Adrenal gland (tissue), 12 donors: ENCODE measurements around the gene PSTPIP1. TPM values are rescaled to one million over a fixed set of nuclear protein-coding genes. Genes with fewer than 3 reads are reported as not detected.

Experiments
- DNase-seq, 7 donors: peaks; one replicate each; pipeline ENCODE4 v3.0.0-alpha.2; 2019 to 2020
- H3K27ac ChIP-seq, 5 donors: fragments of 200-600 bp; sonication (generic) in 4 of 5; 1 replicate in 3 of 5; 2 replicates in 2 of 5; pipeline versions ENCODE4 v1.5.1 to v1.8.0; 2016 to 2020; ENCODE audit warnings: mild to moderate bottlenecking in 1 of 5
- H3K27me3 ChIP-seq: fragments of 200-600 bp; 2 replicates; pipeline ENCODE4 v1.8.0; 2021
- H3K36me3 ChIP-seq, 2 donors: fragments of 200-600 bp; replicated peaks in 1 of 2; 1 replicate in 1 of 2; 2 replicates in 1 of 2; pipeline versions ENCODE4 v1.5.1 to v1.8.0; 2018 to 2022
- H3K4me1 ChIP-seq, 2 donors: fragments of 200-600 bp; replicated peaks in 1 of 2; 1 replicate in 1 of 2; 2 replicates in 1 of 2; pipeline versions ENCODE4 v1.5.1 to v1.8.0; 2018 to 2021
- H3K4me3 ChIP-seq, 4 donors: fragments of 200-600 bp; sonication (generic) in 3 of 4; one replicate each; pipeline ENCODE4 v1.5.1; 2016 to 2018
- H3K9me3 ChIP-seq, 3 donors: fragments of 200-600 bp; sonication (generic) in 1 of 3; replicated peaks in 1 of 3; 1 replicate in 2 of 3; 2 replicates in 1 of 3; pipeline versions ENCODE4 v1.5.1 to v1.8.0; 2016 to 2021
- POLR2A ChIP-seq, 2 donors: fragments of 450-650 bp; IDR thresholded peaks; one replicate each; pipeline ENCODE4 v1.6.1; 2017; ENCODE audit warnings: antibody characterized with exemption in 2 of 2, mild to moderate bottlenecking in 2 of 2, moderate library complexity in 1 of 2
- WGBS, 4 donors: extraction: QIAGEN DNeasy Blood & Tissue Kit in 2 of 4; methylation state at CpG; one replicate each; pipeline versions ENCODE4 v1.1.5 to v1.1.7; 2013 to 2017; 5-methylcytosine and 5-hydroxymethylcytosine counted together
- intact Hi-C, 2 donors: fragments of 100-400 bp; cut with DNase I; formaldehyde crosslinking; loops; one replicate each; pipeline versions ENCODE4 v1.14.1 to v1.15.0; 2022 to 2023
- polyA plus RNA-seq, 3 donors: library from polyadenylated mRNA; stranded (reverse); fragments of 200-250 nt in 2 of 3; fragments of 350-450 nt in 1 of 3; fragmentation: Illumina TruSeq in 1 of 3; extraction: RNeasy Lipid Tissue Mini Kit (QIAGEN cat#74804) in 1 of 3; gene quantifications; one replicate each; pipeline ENCODE4 v1.2.3, GENCODE V29; 2013 to 2014
- total RNA-seq, 9 donors: library from RNA; depleted of rRNA in 4 of 9; stranded (reverse); fragments of >200 nt in 4 of 9; fragments of 120-200 nt in 1 of 9; fragmentation: NEBNext Ultra II Directional in 1 of 9; extraction: Animal tissue kit (Norgen Biotek cat#: 25700) in 1 of 9; gene quantifications; one replicate each; pipeline versions ENCODE4 v1.1.0 to v1.2.4, GENCODE V29; 2013 to 2023
- TF ChIP-seq, protein P1 (sequence below), 6 experiments: fragments of 450-650 bp in 4 of 6; fragments of 200-600 bp in 2 of 6; sonication (generic) in 1 of 6; IDR thresholded peaks; 1 replicate in 5 of 6; 2 replicates in 1 of 6; pipeline versions ENCODE4 v1.5.1 to v1.8.0; 2016 to 2021; ENCODE audit warnings: antibody characterized with exemption in 6 of 6, mild to moderate bottlenecking in 2 of 6, moderate library complexity in 1 of 6
- donor health status: healthy with polysubstance abuse.
- donor health status: Bipolar disorder and iron deficiency.
- donor health status: DM: yes; HTN: yes; CAD: no.
- donor health status: DM: no; HTN: no; CAD: no.
- donor health status: DM: no; HTN: no; CAD: no.
- donor health status: DM: yes; HTN: yes; CAD: no.

PSTPIP1 gene
- total and polyA plus RNA-seq, 12 donors, result 1.4 to 31.5 (median 11.5) TPM

DNA sequence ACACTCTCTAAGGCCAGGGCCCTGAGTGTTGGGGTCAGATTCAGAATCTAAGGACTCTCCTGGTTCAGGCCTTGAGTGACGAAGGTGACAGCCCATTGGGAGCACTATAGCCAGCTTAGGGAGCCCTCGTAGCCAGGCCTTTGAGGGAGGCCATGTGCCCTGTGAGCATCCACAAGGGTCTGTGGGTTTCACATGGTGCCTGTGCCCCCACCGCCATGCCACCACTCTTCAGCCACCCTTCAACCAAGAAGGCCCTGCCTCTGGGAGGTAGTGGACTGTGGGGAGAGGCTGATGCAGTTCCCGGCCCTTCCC is 38.4 kb downstream of the PSTPIP1 start:
- peaks cover 0 to 3% of the 10 kb centered on the region in 2 donors for H3K4me1 ChIP-seq
- DNase-seq, result peak in 2 of 7 donors; percentile 19 to 44
- no peak overlapping the region for H3K4me3 ChIP-seq
- intact Hi-C loops, result loop anchor here in 1 of 2 donors (5.0 to 10.0 kb wide), 3 partner anchors 39 to 461 kb away; partner anchors contain the start of gene TSPAN3
- H3K36me3 ChIP-seq, result no peaks in the 10 kb centered on the region
- no peaks in the 10 kb centered on the region for H3K9me3 ChIP-seq
- TF ChIP-seq, protein P1, sequence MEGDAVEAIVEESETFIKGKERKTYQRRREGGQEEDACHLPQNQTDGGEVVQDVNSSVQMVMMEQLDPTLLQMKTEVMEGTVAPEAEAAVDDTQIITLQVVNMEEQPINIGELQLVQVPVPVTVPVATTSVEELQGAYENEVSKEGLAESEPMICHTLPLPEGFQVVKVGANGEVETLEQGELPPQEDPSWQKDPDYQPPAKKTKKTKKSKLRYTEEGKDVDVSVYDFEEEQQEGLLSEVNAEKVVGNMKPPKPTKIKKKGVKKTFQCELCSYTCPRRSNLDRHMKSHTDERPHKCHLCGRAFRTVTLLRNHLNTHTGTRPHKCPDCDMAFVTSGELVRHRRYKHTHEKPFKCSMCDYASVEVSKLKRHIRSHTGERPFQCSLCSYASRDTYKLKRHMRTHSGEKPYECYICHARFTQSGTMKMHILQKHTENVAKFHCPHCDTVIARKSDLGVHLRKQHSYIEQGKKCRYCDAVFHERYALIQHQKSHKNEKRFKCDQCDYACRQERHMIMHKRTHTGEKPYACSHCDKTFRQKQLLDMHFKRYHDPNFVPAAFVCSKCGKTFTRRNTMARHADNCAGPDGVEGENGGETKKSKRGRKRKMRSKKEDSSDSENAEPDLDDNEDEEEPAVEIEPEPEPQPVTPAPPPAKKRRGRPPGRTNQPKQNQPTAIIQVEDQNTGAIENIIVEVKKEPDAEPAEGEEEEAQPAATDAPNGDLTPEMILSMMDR (IDR thresholded peaks at IDR 0.05), result no peak
- TF ChIP-seq POLR2A (IDR thresholded peaks at IDR 0.05), result no peak
- no peak overlapping the region for H3K27ac ChIP-seq
- H3K27me3 ChIP-seq, result no peaks in the 10 kb centered on the region
- WGBS, 4 donors, result 90 to 100% (median 95%) methylated on average over 1 to 4 of the region's 4 CpGs

DNA sequence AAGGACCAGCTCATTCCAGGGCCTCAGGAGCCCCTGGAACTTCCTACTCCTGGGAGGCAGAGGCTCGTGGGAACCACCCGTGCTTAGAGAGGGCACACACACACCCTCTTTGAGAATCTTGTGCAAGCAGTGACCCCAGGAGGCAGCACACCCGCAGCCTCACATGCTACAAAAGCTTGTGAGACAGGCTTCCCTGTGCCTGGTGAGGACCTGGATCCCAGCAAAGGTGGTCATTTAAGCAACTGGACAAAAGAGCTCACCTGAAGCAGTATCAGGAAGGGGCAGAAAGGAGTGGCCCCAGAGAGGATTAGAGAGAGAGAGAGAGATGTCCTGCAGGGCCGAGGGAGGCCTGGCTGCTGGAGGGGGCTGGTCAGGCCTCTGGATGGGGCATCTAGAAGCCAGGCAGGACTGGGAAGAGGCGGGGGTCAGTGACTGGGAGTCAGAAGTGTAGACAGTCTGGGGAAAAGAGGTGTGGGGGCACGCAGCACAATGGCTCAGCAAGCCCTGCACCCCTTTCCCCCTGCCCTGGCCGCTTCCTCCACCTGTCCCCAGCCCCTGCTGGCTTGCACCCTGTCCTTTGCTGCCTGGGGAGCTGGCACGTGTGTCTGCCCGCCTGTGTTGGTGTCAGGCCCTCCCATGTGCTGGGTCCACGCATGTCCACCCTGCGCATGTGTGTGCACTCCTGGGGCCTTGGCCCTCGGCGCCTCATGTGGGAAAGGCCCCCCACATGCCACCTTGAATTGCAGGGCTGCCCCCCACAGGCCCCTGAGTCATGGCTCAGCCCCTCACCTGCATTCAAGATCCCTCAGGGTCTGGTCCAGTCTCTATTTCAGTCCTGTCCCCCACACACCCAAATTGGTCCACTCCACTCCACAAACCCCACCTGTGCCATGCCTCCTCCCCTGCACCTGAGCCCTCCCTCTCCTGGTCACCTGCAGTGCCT is 39.1 kb downstream of the PSTPIP1 start:
- H3K36me3 ChIP-seq, result no peaks in the 10 kb centered on the region
- intact Hi-C loops, result loop anchor here in 1 of 2 donors (5.0 to 10.0 kb wide), 3 partner anchors 38 to 461 kb away; partner anchors contain the start of gene TSPAN3
- TF ChIP-seq POLR2A (IDR thresholded peaks at IDR 0.05), result no peak
- TF ChIP-seq, protein P1 (IDR thresholded peaks at IDR 0.05), result no peak
- DNase-seq, result peak in 4 of 7 donors; percentile 5 to 49 (median 12)
- H3K27ac ChIP-seq, result no peak overlapping the region
- H3K4me1 ChIP-seq, result no peaks in the 10 kb centered on the region
- H3K27me3 ChIP-seq, result no peaks in the 10 kb centered on the region
- no peak overlapping the region for H3K4me3 ChIP-seq
- H3K9me3 ChIP-seq, result no peaks in the 10 kb centered on the region
- 66 to 91% (median 84%) methylated on average over 5 to 13 of the region's 13 CpGs for WGBS, 4 donors

DNA sequence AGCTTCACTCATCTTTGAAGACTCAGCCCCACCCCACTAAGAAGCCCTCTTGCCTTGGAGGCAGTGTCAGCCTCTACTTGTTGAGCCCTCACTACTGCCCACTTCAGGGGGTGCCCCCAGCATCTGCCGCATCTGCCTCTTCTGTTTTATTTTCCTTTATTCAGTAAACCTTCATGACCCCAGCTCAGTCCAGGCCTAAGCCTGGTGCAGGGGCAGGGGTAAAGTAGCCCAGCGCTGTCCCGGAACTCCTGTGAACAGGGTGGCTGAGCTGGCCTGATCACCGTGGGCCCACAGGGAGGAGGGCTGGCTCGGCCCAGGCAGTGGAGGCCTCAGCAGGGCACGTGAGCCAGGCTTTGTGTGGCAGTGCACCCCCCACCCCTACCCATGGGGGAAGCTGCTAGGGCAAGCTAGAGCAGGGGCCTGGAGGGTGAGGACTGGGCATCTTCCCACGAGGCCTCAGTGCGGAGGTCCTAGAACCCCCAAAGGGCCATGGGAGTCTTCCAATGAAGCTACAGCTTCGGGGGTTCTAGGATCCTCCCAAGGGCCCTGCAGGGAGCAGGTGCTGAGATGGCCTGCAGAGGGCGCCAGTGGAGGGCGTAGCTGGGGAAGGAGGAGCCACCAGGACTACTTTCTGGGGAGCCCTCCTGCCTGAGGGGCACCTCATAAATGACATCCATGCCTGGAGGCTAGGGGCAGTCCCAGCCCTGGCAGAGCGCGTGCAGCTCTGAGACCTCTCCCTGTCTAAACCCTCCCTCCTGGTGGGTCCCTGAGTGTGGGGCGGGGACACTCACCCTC is 40.0 kb downstream of the PSTPIP1 start:
- H3K36me3 ChIP-seq, result no peaks in the 10 kb centered on the region
- no peaks in the 10 kb centered on the region for H3K27me3 ChIP-seq
- TF ChIP-seq, protein P1 (IDR thresholded peaks at IDR 0.05), result peak; percentile 25 to 60 (median 46)
- no peak for TF ChIP-seq POLR2A (IDR thresholded peaks at IDR 0.05)
- H3K4me1 ChIP-seq, result no peaks in the 10 kb centered on the region
- H3K9me3 ChIP-seq, result no peaks in the 10 kb centered on the region
- no peak overlapping the region for H3K4me3 ChIP-seq
- intact Hi-C loops, result loop anchor here in 1 of 2 donors (5.0 to 10.0 kb wide), 3 partner anchors 37 to 460 kb away; partner anchors contain the start of gene TSPAN3
- DNase-seq, result peak in 6 of 7 donors; percentile 26 to 58 (median 38)
- H3K27ac ChIP-seq, result no peak overlapping the region
- WGBS, 4 donors, result 55 to 65% (median 62%) methylated on average over 1 to 14 of the region's 14 CpGs

DNA sequence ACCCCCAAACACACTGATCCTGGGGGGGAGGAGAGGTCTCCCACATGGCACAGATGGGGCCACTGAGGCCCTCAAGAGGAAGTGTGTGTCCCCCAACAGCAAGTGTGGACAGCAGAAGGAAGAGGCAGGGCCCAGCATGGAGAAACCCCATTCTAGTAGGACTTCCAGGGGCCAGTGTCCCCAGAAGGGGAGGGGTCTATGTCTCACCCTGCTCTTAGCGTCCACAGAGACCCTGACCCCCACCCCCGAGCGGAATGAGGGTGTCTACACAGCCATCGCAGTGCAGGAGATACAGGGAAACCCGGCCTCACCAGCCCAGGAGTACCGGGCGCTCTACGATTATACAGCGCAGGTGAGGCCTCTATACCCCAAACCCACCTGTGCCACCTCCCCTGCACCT is 40.7 kb downstream of the PSTPIP1 start:
- intact Hi-C loops, result loop anchor here in 1 of 2 donors (10.0 kb wide), 2 partner anchors 51 to 459 kb away; no protein-coding TSS in a partner anchor
- no peaks in the 10 kb centered on the region for H3K4me1 ChIP-seq
- no peaks in the 10 kb centered on the region for H3K36me3 ChIP-seq
- DNase-seq, result peak in 3 of 7 donors; percentile 6 to 16 (median 14)
- no peak overlapping the region for H3K4me3 ChIP-seq
- H3K9me3 ChIP-seq, result no peaks in the 10 kb centered on the region
- H3K27me3 ChIP-seq, result no peaks in the 10 kb centered on the region
- WGBS, 4 donors, result 93 to 98% (median 96%) methylated on average over 8 to 9 of the region's 9 CpGs
- TF ChIP-seq, protein P1 (IDR thresholded peaks at IDR 0.05), result no peak
- TF ChIP-seq POLR2A (IDR thresholded peaks at IDR 0.05), result no peak
- no peak overlapping the region for H3K27ac ChIP-seq
